Islet of Langerhans (tissue), 1 donor: Measurements from ENCODE around the gene MSL3B.

Source experiments
- FAIRE-seq: peaks from one replicate; lab custom pipeline; 2011; peaks lifted over from hg19 to GRCh38; lab: Jason Lieb, UNC

Gene MSL3B

GRCh38 chr2:233832414-233832813, 35.8 kb downstream of the MSL3B start:
- FAIRE-seq = no peak

GRCh38 chr2:233831861-233832260, 36.3 kb downstream of the MSL3B start:
- no peak for FAIRE-seq

GRCh38 chr2:233831011-233831721, 37.0 kb downstream of the MSL3B start:
- no peak for FAIRE-seq

GRCh38 chr2:233830111-233830802, 37.9 kb downstream of the MSL3B start:
- no peak for FAIRE-seq

GRCh38 chr2:233829193-233830110, 38.7 kb downstream of the MSL3B start:
- FAIRE-seq = no peak

- FAIRE-seq = no peak
Observed at GRCh38 chr2:233828546-233829192, 39.5 kb downstream of the MSL3B start.

- FAIRE-seq = no peak
Observed at GRCh38 chr2:233824373-233824772, 43.8 kb downstream of the MSL3B start.

GRCh38 chr2:233823731-233824121, 44.5 kb downstream of the MSL3B start:
- FAIRE-seq = no peak

GRCh38 chr2:233822781-233823730, 45.1 kb downstream of the MSL3B start:
- no peak for FAIRE-seq

- no peak for FAIRE-seq
Observed at GRCh38 chr2:233822101-233822771, 46.0 kb downstream of the MSL3B start.

- no peak for FAIRE-seq
Observed at GRCh38 chr2:233821709-233822100, 46.5 kb downstream of the MSL3B start.

- FAIRE-seq = no peak
Observed at GRCh38 chr2:233821196-233821595, 47.0 kb downstream of the MSL3B start.

- FAIRE-seq = no peak
Observed at GRCh38 chr2:233820774-233821105, 47.4 kb downstream of the MSL3B start.

- no peak for FAIRE-seq
Observed at GRCh38 chr2:233819884-233820773, 48.1 kb downstream of the MSL3B start.

- no peak for FAIRE-seq
Observed at GRCh38 chr2:233818639-233819621, 49.3 kb downstream of the MSL3B start.

GRCh38 chr2:233817995-233818638, 50.1 kb downstream of the MSL3B start:
- FAIRE-seq = no peak

- no peak for FAIRE-seq
Observed at GRCh38 chr2:233817361-233817911, 50.8 kb downstream of the MSL3B start.

- no peak for FAIRE-seq
Observed at GRCh38 chr2:233816771-233817170, 51.4 kb downstream of the MSL3B start.
